UCSD-AML1 (cell line): Measurements from ENCODE around the gene CACNA1C.

Experiments
- DNase-seq: peaks from one replicate; lab custom pipeline; 2025; ENCODE audit not compliant: unreplicated experiment; lab: John Stamatoyannopoulos, UW

Gene CACNA1C

DNA sequence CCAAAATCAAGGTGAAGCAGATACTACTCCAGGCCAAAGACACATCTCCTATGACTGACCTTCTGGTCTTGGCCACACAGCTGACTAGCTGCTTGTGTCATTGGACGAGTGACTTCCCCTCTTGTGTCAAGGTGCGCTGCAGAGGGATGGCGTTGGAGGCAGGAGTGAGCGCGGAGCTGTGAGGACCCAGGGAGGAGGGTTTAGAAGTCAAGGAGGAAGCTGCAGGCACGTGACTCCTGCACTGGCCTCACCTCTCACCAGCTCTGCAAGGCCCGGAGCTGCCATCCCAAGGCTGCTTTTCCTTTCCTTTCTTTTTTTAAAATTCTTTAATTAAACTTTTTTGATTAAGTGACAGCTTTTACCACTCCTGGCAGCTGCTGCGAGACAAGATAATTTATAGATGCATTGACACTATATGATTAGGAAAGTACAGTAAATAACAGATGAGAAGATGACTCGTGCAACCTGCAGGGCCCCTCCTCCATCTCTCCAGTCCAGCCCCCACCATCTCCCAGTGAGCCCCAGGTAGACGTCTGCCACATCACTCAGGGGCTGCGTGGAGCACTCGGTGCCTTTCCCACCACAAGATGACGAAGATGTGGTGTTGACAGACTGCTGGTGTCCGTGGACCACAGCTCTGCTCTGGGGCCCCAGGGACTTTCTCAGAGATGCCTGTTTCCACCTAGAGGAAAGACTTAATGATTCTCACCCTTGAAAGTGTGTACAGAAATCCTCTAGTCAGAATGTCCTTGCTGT, 350.6 kb downstream of the CACNA1C start:
- DNase-seq, result no peak

DNA sequence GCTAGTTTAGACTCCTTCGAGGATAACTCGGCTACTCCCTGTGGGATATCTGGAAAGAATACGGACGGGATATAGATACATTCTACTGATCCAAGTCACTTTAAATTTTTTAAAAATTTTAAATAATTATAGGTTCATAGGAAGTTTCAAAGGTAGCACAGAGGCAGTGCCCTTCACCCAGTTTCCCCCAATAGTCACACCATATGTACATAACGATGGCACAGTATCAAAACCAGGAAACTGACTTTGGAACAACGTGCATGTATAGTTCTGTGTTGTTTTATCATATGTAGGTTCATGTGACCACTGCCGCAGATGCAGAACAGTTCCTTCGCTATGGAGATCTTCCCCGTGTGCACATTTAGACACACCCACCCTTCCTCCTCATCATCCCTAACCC, 352.3 kb downstream of the CACNA1C start:
- no peak for DNase-seq

DNA sequence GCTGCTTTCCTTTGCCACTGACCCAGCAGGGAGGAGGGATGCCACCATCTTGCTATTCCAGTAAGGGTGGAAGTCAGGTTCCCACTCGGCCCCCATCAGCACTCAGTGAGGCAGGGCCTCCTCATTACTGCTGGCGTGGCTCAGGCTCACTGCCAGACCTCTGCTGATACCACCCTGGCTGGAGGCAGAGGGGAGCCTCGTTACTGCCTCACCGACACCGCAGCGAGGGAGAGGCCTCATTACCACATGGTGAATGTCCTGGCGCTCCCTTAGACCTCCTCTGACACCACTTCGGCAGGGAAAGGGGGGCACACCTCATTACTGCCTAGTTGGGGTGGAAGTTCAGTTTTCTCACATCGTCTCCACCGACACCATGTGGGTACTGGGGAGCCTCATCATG, 354.1 kb downstream of the CACNA1C start:
- no peak for DNase-seq

DNA sequence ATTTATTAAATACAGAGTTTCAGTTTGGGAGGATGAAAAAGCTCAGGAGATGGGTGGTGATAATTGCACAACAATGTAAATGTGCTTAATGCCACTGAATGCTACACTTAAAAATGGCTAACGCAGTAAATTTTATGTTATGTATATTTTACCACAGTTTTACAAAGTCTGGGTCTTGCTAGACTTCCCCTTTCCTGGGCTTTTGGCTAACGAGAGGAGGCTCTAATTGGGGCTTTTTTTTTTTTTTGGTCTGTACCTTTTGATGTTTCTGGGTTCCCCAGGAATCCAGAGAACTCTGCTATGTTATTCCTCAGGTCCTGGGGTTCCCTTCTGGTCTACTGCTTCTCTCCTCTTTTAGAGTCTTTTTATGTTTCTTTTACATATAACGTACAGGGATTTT, 355.5 kb downstream of the CACNA1C start:
- no peak for DNase-seq

DNA sequence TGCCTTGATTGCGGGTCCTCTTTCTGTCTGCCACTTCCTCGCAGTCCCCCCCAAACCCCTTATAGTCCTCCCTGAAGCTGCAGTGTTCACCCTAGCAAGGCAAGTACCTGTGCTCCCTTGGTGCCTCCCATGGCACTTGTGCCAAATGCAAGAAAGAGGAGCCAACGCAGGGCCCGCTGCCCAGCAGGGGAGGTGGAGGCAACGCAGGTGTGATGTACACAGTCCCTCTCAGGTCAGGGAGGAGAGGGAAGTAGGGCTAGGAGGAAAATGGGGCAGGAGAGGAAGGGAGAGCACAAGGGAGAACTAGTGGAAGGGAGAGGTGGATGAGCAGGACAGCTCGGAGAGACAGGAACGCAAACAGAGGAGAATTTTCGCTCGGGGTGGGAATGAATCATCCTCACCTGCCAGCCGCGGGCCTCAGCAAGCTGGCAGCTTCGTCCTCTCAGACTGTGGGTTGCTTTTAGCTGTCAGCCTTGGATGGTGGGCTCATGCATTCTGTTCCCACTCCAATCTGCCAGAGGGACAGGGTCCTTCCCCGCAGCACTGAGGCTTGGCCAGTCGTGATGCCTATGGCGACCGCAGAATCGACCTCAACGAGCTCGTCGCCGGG, 357.0 kb downstream of the CACNA1C start:
- DNase-seq, result no peak

DNA sequence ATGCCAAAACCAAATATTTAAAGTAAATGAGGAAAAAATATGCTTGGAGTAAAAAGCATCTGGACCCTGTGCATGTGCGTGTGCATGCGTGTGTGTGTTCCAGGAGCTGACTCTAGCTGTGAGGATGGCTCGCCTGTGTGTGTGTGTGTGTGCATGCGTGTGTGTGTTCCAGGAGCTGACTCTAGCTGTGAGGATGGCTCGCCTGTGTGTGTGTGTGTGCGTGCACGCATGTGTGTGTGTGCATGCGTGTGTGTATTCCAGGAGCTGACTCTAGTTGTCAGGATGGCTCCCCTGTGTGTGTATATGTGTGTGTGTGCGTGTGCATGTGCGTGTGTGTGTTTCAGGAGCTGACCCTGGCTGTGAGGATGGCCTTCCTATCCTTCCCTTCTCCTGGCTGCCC, 357.7 kb downstream of the CACNA1C start:
- DNase-seq, result no peak

DNA sequence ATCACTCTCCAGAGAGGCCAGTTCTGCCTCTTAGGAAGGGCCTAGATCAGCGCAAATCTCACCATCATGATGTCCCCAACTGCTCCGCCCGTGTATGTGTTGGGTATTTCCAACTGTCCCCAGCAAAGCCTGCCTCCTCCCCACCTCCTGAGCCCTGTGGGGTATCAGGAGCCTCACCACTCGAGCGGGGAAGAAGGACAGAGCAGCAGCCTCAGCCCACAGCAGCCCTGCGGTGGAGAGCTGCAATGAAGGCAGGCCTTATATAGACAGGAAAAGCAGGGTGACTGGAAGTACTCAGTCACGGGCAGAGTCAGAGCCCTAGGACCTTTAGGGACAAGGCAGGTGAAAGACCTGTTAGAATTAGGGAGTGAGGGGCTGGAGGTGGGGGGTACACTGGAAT, 358.2 kb downstream of the CACNA1C start:
- no peak for DNase-seq

DNA sequence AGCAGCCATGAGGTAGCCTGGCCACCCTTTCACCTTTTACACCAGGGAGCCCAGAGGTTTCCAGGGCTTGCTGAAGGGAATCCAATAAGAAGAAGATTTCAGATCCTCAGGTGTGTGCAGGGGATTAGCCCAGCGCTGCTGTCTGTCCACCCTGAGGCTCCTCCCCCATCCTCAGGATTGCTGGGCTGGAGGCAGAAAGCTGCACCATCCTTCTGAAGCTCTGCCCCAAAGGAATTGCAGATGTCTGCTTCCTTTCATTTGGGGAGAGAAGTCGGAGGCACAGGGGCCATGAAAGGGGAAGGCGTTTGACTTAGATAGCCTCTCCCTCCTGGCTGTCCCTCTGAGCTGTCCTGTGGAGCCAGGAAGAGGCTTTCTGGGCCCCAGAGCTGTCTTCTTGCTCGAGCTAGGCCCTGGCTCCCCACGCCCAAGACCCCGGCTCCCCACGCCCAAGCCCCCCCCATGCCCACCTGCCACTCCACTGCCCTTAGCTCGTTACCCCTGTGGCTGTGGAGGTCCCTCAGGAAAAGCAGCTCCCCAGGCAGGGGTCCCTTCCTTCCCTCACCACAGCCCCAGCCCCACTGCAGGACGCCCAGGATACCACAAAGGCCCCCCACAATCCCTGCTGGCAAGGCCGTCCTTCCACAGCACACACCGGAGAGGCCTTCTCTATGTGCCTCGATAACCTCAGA, 359.0 kb downstream of the CACNA1C start:
- no peak for DNase-seq

DNA sequence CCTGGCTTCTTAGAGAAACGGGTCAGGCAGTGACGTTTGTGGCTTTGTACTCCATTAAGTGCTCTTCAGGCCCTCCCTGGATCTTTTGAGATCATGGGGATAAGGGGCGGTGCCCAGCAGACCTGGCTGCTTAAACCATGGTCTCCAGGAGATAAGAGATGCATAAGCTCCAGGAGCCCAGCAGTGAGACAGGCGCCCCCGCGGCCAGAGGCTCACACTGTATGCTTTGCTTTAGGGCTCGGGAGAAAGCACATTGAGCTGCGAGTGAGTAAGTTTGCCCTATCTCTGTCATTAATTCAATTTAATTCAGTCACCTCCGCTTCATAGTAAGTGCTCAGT, 359.5 kb downstream of the CACNA1C start:
- DNase-seq, result no peak

DNA sequence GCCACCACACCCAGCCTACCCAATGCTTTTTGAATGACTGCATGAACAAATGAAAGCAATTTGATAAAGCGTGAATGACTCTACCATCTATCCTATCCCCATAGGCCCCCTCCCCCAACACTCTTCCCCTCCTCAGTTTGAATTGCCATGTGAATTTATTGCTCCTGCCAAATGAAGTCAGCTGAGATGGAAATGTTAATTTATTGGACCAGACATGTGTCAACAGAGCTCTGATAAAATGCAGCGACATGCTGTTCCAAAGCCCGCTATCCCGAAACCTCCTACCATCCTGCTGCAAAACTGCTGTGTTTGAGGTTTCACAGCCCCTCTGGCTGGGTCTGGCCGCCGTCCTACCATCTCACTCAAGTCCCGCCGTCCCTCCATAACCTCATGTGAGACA, 360.5 kb downstream of the CACNA1C start:
- DNase-seq, result no peak

DNA sequence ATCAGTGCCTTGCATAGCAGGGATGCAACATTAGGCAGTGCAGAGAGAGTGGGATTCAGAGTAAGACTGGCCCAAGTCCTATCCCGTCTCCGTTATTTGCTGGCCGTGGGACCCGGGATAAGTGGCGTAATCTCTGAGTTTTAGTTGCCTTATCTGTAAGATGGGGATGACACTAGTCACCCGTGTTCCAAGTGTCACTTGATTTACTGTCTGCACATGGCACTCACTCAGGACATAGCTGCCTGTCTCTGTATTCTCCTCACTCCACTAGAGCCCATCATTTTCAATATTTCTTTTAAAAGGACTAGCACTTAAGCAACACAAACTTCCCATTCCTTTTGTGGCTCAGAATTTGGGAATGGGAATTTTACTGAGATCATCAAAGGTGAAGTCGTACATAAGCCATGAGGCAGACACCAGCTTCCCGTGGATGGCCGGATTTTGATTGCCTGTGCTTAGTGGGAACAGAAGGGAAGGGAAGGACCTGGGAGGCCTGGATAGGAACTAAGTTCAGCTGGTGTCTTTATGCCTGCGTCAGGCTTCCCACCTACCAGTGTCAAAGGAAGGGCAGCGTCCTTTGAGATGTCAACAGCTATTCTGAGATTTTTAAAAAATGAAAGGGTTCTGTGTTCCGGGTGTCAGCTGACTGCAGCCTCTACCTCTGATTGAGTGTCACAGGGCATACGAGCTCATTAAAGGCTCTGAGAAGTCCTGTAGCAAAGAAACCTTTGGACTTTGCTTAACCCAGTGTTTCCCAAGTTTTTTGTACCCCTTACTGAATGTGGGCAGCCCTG, 361.4 kb downstream of the CACNA1C start:
- no peak for DNase-seq

DNA sequence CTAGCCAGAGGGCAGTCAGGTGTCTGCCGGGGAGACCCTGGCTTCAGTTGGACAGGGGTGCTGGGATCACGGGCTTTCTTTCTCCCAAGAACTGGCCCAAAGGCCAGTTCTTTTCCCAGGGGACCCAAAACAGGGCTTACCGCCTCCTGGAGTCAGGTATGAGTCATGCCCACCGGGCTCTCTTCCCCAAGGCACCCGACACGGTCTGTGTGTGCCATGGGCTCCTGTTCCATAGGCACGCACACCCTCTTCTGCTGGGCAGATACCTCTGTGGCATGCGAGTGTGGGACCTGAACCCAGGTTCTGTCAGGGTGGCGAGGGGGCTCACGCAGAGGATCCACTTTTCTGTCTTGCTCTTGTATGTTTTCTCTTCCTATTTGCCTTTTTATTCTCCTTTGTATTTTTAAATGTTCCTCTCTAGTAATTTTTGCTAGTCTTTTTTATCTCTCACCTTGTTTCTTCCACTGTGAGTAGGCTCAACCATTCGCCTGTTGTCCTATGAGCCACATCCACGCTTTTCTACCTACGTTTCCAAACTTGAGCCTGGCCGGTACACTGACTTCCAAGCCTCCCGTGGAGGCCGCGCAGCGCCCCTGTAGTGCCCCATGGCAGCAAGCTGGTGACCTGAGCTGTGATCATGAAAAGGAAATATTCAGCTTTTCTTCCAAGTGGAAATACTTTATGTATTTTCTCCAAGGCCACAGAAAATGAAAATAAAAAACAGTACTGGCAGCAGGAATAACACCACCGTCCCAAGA, 362.2 kb downstream of the CACNA1C start:
- no peak for DNase-seq

DNA sequence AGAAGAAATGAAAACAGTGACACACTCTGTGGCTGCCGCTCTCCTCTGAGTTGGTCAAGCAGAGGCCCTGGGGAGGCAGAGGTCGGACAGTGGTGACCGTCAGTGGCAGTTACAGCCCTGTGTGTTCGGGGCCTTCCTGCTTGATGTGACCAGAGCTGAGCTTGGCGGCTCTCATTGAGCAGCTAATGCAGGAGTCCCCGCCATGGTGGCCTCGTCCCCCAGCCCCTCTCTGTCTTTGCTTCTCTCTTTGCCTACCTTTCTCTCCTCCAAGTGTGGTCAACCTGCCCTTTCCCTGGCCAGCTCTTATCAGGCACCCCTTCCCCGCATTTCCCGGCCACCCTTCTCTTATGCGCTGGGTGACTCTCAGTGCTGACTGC, 362.8 kb downstream of the CACNA1C start:
- DNase-seq, result no peak

DNA sequence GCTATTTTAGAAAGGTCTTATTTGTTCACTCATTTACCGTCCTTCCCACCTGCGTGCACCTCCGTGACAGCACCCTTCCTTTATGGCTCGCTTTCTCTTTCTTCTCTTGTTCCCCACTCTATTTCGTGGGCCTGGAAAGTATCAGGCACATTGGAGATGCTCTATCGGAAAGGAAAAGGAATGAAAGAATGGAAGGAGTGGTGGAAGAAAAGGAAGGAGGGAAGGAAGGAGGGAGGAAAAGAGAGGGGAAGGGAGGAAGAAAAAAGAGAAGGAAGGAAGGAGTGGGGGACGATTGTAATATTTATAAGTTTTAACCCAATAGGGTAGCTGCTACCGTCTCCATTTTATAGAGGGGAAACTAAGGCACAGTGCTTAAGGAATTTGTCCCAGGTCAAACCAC, 363.4 kb downstream of the CACNA1C start:
- no peak for DNase-seq

DNA sequence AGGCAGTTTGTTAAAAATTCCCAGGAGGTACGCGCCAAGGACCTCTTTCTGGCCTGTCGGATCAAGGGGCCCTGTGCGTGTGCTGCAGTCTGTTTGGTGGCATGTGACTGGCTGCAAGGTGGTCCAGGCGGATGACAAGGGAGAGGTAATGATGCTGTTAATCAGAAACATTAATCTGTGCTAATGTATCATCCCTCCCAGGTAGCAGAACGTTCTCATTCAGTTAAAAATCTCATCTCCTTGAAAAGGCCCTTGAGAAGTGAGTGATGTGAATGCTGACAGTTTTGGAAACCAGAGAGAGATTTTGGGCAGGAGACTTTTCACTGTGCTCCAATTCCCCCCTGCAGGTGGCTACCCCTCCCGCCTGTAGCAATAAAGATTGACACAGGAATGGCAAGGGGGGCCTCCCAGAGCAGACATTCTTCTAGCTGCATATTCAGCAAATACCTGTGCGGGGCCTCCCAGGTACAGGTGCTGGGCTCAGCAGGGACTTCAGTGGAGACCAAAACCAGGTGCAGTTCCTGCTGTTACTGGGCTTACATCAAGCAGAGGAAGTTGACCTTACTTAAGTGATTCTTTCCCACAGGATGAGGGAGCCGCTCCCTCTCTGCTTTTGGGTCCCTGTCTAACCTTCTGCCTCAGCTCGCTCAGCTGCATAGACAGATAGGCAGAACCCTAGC, 364.8 kb downstream of the CACNA1C start:
- no peak for DNase-seq

DNA sequence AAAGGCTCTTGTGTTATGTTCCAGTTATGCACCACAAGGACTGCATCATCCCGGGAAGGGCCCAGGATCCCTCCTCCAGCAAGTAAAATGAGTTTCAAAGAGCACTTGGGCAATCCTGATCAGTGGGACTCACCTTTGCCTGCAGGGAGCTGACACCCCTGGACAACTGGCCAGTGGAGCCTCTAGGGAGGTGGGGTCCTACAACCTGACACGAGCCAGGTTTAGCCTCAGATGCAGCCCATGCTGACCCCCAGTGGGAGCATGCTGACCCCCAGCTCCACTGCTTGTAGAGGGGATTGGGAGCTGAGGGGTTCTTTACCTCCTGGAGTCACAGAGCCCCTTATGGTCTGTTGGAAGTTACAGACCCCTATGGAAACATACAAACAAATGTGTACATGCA, 365.8 kb downstream of the CACNA1C start:
- no peak for DNase-seq

DNA sequence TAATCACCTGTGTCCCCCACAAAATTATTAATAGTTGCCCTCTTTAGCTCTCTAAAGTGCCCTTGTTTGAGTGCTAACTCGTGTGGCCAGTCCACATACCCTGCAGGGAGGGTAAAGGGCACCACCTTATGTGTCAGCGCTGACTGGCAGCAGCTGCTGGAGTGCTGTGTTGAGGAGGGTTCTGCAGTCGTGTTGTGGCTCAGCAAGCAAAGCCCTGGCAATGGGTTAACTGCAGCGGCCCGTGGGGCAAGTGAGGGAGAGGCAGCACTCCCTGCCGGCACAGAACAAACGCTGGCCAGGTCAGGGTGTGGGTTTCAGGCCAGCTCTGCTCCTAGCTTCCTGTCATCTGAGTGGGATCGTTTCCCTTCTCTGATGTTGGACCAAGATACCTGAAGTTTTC, 369.8 kb downstream of the CACNA1C start:
- DNase-seq, result no peak

DNA sequence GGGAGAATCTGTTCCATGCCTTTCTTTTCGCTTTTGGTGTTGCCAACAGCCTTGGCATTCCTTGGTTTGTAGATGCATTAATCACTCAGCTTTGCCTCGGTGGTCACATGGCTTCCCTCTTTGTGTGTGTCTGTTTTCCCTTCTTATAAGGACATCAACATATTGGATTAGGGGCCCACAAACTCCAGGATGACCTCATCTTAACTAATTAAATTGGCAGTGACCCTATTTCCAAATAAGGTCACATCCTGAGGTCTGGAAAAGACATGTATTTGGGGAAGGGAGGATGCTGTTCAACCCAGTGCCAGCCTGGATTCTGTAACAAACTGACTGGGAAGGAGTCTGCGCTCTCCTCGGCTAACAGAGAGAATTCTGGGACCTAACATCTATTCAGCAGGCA, 376.2 kb downstream of the CACNA1C start:
- DNase-seq, result no peak

DNA sequence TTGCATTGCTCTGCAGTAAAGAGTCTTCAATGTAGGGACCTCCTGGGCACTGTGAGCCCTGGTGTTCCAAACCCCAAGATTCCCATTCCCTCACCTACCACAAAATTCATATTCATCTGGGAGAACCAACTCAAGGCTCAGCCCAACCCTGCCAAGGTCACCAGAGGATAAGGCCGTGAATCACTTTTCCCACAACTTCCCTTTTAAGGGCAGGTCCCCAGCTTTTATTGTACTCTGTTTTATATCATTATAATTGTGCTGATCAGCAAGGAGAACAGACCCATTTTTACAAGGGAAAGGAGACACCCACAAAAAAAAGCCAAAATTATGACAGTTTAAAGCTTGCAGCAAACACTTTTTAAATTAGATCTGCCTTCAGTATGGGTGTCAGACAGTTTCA, 379.0 kb downstream of the CACNA1C start:
- DNase-seq, result no peak

DNA sequence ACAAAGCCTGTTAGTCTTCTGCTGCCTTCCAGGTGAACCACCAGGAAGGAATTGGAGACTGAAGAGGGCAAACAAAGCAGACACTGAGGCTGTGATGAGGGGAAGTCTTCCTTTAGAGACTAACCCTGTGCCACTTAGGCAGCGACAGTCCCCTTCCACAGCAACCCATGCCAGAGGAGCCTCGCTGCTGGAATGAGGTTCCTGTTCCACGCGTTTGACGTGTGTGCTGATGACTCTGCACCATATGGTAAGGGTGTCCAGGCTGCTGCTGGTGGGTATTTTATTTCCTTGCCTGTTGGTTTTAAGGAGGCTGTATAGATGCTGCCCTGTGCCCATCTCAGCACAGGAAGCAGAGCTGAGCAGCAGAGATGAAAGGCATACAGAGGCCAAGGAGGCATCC, 380.1 kb downstream of the CACNA1C start:
- no peak for DNase-seq

DNA sequence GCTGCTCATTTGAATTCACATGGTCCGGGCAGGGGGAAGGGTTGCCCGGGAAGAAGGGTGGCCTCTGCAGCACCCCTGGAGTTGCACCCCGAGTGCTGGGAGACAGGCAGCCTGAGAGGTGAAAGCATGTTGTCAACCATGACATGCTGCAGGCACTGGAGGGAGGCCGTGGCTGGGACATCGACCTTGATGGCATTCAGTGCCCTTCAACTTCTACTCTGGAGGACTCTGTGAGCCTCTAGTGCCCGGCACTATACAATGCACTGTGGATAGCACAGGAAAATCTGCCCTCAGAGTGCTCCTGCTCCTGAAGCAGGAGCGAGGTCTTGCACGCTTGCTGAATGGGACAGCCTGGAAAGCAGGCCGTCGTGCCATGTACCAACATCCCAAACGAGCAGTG, 382.7 kb downstream of the CACNA1C start:
- no peak for DNase-seq
